ENCODE data around the gene VSNL1.

The VSNL1 gene

GRCh38 chr2:17584689-17585088 is 44.2 kb downstream of the VSNL1 start:
- DNase-seq = no peak

GRCh38 chr2:17587469-17587868 is 47.0 kb downstream of the VSNL1 start:
- DNase-seq = no peak

- DNase-seq = no peak
These were observed 47.5 kb downstream of the VSNL1 start for GRCh38 chr2:17588031-17588430.

- no peak for DNase-seq
These were observed 49.0 kb downstream of the VSNL1 start for GRCh38 chr2:17589406-17590035.

GRCh38 chr2:17590342-17590911 is 49.9 kb downstream of the VSNL1 start:
- no peak for DNase-seq

- no peak for DNase-seq
These were observed 51.4 kb downstream of the VSNL1 start for GRCh38 chr2:17591846-17592245.

- no peak for DNase-seq
These were observed 52.4 kb downstream of the VSNL1 start for GRCh38 chr2:17592731-17593409.

- DNase-seq = no peak
These were observed 52.9 kb downstream of the VSNL1 start for GRCh38 chr2:17593445-17593840.

- DNase-seq = no peak
These were observed 53.5 kb downstream of the VSNL1 start for GRCh38 chr2:17593841-17594491.

GRCh38 chr2:17594533-17595401 is 54.3 kb downstream of the VSNL1 start:
- no peak for DNase-seq

GRCh38 chr2:17599617-17600016 is 59.1 kb downstream of the VSNL1 start:
- DNase-seq = no peak

GRCh38 chr2:17600556-17601204 is 60.2 kb downstream of the VSNL1 start:
- no peak for DNase-seq

- no peak for DNase-seq
These were observed 63.6 kb downstream of the VSNL1 start for GRCh38 chr2:17604050-17604449.

- no peak for DNase-seq
These were observed 65.2 kb downstream of the VSNL1 start for GRCh38 chr2:17605696-17606095.

GRCh38 chr2:17606851-17607250 is 66.4 kb downstream of the VSNL1 start:
- no peak for DNase-seq

- no peak for DNase-seq
These were observed 66.9 kb downstream of the VSNL1 start for GRCh38 chr2:17607379-17607778.

- no peak for DNase-seq
These were observed 67.8 kb downstream of the VSNL1 start for GRCh38 chr2:17608251-17608650.

GRCh38 chr2:17610521-17610920 is 70.0 kb downstream of the VSNL1 start:
- no peak for DNase-seq

GRCh38 chr2:17611036-17611435 is 70.5 kb downstream of the VSNL1 start:
- no peak for DNase-seq

GRCh38 chr2:17614174-17614930 is 73.9 kb downstream of the VSNL1 start:
- DNase-seq = no peak

- no peak for DNase-seq
These were observed 74.7 kb downstream of the VSNL1 start for GRCh38 chr2:17615147-17615546.
